HT-29 (cell line): ENCODE measurements around the gene PARP2. TPM values are rescaled to one million over a fixed set of nuclear protein-coding genes. Genes with fewer than 3 reads are reported as not detected.

ENCODE experiments used
- DNase-seq: peaks from one replicate; pipeline ENCODE4 v3.0.0-alpha.2; 2015; ENCODE audit warnings: low spot score
- small RNA-seq: library from RNA; depleted of rRNA; stranded (forward); fragments of <200 nt; gene quantifications from one replicate; pipeline ENCODE3, GENCODE V24; 2014
- total RNA-seq: library from RNA; depleted of rRNA; stranded (reverse); fragments of >200 nt; shearing (Covaris generic); gene quantifications from 2 replicates; pipeline ENCODE4 v1.2.3, GENCODE V29; 2014; rRNA removed

PARP2 gene
- total RNA-seq, 1 experiment from 2014 or later, result 13.7 TPM

DNA sequence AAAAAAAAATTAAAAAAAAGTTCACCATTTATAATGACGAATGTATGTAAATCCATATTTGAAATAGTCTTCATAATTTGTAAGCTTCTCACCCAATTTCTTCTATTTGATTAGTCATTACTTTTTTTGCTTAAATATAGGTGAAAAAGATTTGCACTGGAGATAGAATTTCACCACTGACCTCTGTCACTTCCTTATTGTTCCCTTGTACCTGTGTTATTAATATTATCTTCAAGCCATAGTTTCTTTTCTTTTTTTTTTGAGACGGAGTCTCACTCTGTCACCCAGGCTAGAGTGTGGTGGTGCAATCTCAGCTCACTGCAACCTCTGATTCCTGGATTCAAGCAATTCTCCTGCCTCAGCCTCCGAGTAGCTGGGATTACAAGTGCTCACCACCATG, 54.1 kb downstream of the PARP2 start:
- DNase-seq, result no peak

GRCh38 chr14:20400589-20400964, 57.1 kb downstream of the PARP2 start:
- DNase-seq, result peak; percentile 50

DNA sequence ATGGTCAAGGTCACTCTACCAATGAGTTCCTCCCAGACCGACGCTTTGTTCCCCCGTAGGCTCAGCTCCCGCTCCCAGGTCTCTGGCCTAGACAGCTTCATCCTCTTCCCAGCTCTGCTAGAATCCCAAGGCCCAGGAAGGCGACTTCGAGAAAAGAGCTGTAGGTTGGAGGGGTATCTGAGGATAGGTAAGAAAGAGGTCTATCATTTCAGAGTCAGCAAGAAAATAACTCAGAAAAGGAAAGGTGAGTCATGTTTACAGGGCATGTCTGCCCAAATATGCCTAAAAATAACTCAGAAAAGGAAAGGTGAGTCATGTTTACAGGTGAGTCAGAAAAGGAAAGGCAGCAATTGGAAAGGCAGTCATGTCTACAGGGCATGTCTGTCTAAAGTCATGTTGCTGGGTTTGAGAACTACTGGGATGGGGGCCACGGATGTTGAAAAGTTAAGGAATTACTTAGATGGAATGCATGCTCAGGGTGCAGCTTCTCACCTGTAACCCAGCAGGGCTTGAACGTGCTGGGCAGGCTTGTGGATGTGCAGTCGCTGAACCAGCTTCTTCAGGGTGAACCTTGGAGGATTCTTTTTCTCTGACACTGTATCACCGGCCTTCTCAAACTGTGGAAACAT, 57.6 kb downstream of the PARP2 start:
- DNase-seq, result peak; percentile 51

GRCh38 chr14:20403521-20403920, 60.1 kb downstream of the PARP2 start:
- no peak for DNase-seq

Small RNA genes within 50 kb of the gene (small RNA-seq; reads per million reads assigned to genes)
- gene SNORA79B (not detected), gene SNORD126 (289 reads per million, percentile 98 among the genes with 10 or more reads in this experiment)

Other genes starting within 250 kb of the PARP2 start
- gene OR4K17, start 232.9 kb upstream of the PARP2 start, total RNA-seq, result not detected in 2 replicates
- gene OR4N5, start 204.8 kb upstream of the PARP2 start, total RNA-seq, result not detected in 2 replicates
- not detected in 2 replicates for gene OR11G2, start 152.7 kb upstream of the PARP2 start, total RNA-seq
- not detected in 2 replicates for gene OR11H6, start 119.9 kb upstream of the PARP2 start, total RNA-seq
- not detected in 2 replicates for gene OR11H7, start 114.7 kb upstream of the PARP2 start, total RNA-seq
- not detected in 2 replicates for gene OR11H4, start 104.3 kb upstream of the PARP2 start, total RNA-seq
- 3.7 and 5.3 TPM in 2 replicates for gene TTC5, start 37.7 kb upstream of the PARP2 start, total RNA-seq
- gene CCNB1IP1, start 10.4 kb upstream of the PARP2 start, total RNA-seq, result 34.0 and 40.2 TPM in 2 replicates
- gene TEP1, start 69.9 kb downstream of the PARP2 start, total RNA-seq, result 10.9 and 12.6 TPM in 2 replicates
- gene KLHL33, start 92.5 kb downstream of the PARP2 start, total RNA-seq, result not detected in 2 replicates
- 44.2 and 44.5 TPM in 2 replicates for gene OSGEP, start 111.2 kb downstream of the PARP2 start, total RNA-seq
- gene APEX1, start 111.6 kb downstream of the PARP2 start, total RNA-seq, result 64.0 TPM in 2 replicates
- 33.1 and 35.7 TPM in 2 replicates for gene PIP4P1, start 117.8 kb downstream of the PARP2 start, total RNA-seq
- 82.7 and 90.1 TPM in 2 replicates for gene PNP, start 125.8 kb downstream of the PARP2 start, total RNA-seq
- gene RNASE10, start 161.9 kb downstream of the PARP2 start, total RNA-seq, result not detected in 2 replicates
- gene RNASE9, start 217.4 kb downstream of the PARP2 start, total RNA-seq, result not detected in 2 replicates
- not detected in 2 replicates for gene RNASE11, start 244.4 kb downstream of the PARP2 start, total RNA-seq
- not detected in 2 replicates for gene RNASE12, start 247.7 kb downstream of the PARP2 start, total RNA-seq